GM18873 (cell line): ENCODE measurements around the gene VTI1A.

ENCODE experiments used
- ATAC-seq: cut with Tn5 transposase; IDR thresholded peaks from one replicate; pipeline ENCODE4 v1.9.1; 2021; ENCODE audit warnings: mild to moderate bottlenecking, moderate library complexity, moderate number of reproducible peaks; ENCODE audit not compliant: unreplicated experiment, low FRiP score

The VTI1A gene

DNA sequence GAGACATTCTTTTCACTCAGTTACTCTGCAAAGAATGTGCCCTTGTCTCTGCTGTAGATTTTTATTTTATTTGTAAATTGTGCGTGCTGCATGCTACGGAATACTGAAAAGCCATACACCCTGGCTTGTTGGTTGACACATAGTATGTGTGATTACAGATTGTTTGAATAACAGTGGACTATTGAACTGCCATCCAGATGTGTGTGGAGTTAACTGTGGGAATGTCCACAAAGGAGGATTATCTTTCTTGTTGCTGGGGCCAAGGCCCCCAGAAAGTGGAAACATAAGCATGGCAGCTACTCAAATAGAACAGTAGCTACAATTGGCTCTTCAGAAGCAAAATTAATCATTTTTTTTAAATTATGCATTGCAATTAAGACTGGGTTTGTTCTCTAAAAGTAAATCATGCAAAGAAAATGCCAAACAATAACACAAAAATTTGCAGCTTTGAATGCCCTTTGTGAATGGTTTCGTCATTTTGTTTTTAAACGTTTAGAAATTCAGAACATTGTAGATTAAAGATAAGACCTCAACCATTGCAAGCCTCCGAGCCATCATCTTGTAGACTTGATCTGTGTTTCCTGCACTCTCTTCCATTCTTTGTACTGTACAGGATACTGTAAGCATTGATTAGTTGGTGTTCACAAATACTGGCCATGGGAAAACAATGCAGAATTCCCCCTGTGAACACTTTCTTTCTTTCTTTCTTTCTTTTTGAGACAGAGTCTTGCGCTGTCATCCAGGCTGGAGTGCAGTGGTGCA, 292.8 kb downstream of the VTI1A start:
- no peak for ATAC-seq

GRCh38 chr10:112741830-112742402, 294.9 kb downstream of the VTI1A start:
- no peak for ATAC-seq

- ATAC-seq: no peak
These were observed 297.4 kb downstream of the VTI1A start for GRCh38 chr10:112744181-112745096.

GRCh38 chr10:112746329-112746728, 299.3 kb downstream of the VTI1A start:
- no peak for ATAC-seq

DNA sequence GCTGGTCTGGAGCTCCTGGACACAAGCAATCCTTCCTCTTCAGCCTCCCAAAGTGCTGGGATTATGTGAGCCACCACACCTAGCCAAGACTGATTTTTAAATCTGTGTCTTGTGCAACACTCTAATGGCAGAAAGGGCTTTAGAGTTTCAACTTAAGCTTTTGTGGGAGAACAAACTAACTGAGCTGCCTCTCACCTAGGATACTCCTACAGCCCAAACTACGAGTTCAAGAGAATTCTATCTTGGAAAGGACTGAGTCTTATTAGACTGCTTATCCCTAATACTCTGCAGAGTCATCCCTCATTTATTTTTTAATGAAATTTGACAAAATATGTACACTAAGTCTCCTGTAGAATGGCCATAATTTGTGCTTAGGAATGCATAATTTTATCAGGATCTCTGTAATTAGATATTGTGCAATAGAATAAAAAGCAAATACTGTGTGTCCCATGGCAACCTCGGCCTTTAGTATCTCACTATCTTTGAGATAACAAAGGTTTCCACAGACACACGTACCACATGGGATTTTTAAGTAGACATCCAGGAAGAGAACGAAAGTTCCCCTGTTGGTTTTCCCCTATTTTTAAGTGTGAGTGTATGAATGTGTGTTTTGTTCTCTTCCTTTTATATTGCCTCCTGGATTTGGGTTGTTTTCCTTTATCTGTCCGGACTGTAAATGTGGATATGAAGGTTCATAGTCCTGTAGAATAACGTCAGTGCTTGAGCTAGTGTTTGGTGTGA, 303.6 kb downstream of the VTI1A start:
- ATAC-seq: no peak

GRCh38 chr10:112751651-112752050, 304.6 kb downstream of the VTI1A start:
- ATAC-seq: no peak

- no peak for ATAC-seq
These were observed 305.3 kb downstream of the VTI1A start for GRCh38 chr10:112752288-112752687.

- no peak for ATAC-seq
These were observed 307.0 kb downstream of the VTI1A start for GRCh38 chr10:112753961-112754411.

DNA sequence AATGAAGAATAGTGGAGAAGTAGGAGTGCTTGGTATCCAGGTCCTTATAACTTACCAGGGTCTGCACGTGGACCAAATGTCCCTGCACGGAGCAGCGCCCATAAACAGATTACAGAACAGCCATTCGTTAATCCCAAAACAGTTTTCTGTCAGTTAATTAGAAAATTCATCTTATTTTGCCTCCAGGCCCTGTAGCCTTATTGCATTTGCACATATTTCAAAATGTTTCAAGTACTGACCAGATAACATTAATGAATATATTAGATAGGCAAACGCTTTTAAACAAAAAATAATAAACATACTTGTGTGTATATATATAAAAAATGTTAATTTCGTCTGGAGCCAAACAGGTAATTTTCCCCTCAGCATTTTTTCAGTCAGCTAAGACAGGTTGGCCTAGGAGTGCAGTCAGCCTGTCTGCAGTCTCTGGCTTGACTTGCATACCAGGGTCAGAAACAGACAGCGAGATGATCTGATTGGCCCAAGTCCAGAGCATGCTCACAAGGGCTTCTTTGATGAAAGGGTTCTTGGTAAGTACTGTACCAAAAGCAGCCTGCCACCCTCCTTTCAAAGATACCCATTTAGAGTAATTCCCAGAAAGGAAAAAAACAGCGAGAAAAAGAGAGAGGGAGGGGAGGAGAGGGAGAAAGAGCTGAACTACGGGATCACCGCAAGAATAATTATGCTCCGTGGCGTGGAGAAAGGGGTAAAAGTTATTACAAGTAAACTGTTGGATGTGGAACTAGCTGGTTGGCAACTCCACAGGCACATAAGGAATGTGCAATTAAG, 308.6 kb downstream of the VTI1A start:
- no peak for ATAC-seq

DNA sequence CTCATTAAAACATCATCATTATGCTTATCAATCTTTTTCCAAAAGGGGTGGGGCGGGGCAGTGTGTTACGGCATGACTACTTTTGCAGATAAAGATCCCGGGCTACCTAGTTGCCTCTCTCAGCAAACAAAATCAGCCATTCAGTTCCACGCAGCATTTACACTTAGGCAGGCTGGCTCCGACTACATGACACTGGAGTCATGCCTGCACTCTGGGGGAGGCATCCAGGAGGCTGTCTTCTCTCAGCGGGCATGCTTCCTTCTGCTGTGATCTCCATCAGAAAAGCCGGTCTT, 309.2 kb downstream of the VTI1A start:
- no peak for ATAC-seq

DNA sequence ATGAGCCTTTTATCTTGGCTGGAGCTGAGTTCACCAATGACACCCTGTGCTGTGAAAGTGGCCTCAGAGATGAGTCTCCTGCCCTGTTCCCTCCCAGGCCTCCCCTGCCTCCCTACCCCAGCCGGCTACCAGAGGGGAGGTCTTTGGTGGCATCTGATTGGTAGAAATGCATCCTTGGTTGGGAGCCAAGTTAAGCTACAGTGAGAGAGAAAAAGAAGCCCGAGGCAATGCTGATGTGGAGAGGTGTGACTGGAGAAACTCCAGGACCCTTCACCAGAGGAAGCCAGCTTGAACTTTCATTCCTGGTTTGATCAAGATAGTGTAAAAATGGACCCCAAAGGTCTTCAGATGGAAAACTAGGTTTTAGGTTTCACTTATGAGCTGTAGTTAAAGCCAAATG, 311.9 kb downstream of the VTI1A start:
- ATAC-seq: no peak

DNA sequence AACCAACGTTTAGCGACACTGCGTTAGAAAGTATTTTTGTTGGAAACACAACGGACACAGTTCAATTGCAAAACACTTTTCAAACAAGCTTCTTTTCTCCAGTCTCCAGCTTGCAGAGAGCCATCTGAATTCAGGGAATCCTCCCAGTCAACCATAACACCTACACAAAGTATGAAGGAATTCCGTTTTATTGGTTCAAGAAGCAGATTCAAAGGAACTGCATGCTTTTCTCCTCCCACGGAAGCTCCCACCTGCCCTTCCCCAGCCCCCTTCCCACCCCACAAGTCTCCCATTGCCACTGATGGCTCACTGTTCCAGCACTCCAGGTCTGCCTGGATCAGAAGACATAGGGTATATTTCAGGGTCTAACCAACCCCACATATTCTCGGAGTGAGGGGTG, 312.5 kb downstream of the VTI1A start:
- no peak for ATAC-seq

DNA sequence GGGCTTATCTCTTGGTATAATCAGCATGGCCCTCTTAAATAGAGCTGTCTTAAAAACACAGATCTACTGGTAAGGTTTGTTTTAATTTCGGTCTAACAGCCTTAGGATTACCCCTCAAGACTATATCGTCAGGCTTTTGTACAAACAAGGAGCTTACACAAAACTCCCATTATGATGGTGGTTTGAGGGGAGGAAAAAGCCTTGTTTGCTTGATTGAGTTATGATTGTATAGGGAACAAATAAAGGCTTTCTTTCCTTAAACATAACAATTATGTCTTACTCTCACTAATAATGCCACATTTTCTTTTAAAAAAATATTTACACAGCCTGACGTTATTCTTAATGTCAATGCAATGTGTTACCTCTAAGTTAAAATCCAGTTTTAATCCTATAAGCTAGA, 314.2 kb downstream of the VTI1A start:
- ATAC-seq: no peak

DNA sequence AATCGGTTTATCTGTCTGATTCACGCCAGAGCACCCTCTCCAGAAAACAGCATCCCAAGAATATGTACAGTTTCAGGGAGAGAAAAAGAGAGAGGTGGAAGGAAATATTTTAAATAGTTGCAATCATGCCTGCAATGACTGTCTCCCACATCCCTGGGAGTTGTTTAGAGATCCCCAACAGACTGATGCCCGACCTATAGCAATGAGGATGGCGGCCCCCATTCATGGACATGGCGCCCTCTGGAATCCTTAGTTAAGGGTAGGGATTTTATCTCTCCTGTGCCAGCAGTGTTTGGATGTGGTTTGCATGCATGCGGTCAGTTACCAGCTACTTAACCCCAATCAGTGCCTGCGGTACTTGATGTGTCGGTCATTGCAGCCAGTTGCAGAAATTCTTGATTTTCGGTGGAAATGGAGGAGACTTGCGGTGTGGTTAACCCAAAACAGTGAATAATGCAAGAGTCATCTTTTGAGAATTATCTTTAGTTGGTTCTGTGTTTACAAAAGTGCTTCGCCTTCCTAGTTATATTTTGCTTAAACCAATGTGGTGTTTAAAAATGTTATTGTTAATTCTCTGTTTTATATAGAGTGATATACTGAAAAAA, 317.0 kb downstream of the VTI1A start:
- ATAC-seq: no peak

DNA sequence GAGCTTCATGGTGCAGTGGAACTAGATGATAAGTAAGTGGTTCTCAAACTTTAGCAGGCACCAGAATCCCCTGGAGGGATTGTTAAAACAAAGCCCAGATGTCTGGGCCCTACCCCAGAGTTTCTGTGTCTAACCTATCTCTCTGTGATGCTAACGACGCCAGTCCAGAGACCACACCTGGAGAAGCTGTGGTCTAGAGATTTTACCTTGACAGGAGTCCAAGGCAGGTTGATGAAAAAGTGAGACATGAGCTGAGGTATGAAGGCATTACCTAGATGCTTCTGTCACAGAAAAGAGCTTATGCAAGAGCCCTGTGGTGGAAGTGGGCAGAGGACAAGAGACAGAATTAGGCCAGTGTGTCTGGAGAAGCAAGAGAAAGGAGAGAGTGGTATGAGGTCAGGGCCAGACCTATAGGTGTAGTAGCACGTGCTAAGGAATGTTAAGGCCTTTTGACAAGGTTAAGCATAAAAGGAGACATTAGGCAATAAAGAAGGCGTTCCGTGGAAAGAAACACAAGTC, 318.8 kb downstream of the VTI1A start:
- ATAC-seq: no peak

DNA sequence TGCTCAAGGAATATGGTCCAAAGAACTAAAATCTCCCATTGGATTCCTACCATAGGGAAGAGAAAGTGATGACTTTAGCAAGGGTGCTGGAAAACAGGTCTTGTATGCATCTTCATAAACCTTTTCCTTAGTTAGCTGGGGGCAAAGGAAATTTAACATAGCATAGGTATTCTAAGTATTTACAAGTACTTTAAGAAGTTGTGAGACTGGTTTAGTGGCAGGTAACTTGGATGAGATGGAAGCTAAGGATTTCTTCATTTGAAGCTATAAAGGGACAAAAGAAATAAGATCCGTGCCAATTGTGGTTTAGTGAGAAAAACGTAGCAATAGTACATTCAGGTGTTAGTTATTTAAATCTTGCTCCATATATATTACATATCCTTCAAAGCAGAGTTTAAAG, 319.6 kb downstream of the VTI1A start:
- no peak for ATAC-seq

- no peak for ATAC-seq
These were observed 320.1 kb downstream of the VTI1A start for GRCh38 chr10:112767156-112767555.

DNA sequence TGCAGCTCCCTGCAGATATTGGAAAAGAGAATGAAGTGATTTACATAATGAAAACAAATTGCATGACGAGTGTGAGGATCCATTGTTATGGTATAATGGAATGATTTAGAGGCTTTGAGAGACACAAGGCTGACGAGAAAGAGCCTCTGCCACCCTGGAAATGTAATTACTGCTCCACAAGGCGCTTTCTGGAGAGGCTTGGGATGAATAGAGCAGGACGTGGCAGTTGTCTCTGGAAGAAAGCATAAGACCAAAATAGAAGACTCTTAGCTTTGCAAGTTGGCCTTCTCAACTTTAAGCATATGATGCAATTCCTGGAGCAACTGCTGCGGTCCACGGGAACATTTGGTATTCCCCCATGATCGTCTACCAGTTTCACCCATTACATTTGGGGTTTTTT, 321.1 kb downstream of the VTI1A start:
- no peak for ATAC-seq

- no peak for ATAC-seq
These were observed 322.1 kb downstream of the VTI1A start for GRCh38 chr10:112769081-112769480.
